ENCODE measurements around the gene PPP1R3C.
A peak's percentile ranks its signal among the peaks of the same experiment; 100 is the strongest.

PPP1R3C gene

GRCh38 chr10:91597197-91597881 lies 35.5 kb downstream of the PPP1R3C start:
- no peak for DNase-seq

DNA sequence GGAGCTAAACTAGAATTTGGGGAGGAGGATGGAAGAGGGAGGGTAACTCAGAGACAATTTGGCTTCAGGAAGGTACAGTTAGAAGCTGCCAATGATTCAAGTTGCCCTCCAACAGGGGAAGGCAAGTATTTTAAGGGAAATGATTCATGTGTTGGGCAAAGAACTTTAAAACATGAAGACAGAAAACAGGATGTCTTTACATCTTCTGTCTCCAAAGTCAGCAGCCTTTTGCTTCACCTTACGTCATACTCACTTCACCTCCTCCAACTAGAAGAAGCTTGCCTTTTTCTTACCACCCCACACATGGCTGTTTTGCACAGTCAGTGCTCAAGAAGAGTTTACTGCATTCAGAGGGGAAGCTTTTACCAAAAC lies 36.1 kb downstream of the PPP1R3C start:
- peak; percentile 13 to 15 for DNase-seq

GRCh38 chr10:91593834-91594233 lies 39.0 kb downstream of the PPP1R3C start:
- no peak for DNase-seq

GRCh38 chr10:91593366-91593765 lies 39.5 kb downstream of the PPP1R3C start:
- no peak for DNase-seq

GRCh38 chr10:91592266-91592975 lies 40.5 kb downstream of the PPP1R3C start:
- no peak for DNase-seq

DNA sequence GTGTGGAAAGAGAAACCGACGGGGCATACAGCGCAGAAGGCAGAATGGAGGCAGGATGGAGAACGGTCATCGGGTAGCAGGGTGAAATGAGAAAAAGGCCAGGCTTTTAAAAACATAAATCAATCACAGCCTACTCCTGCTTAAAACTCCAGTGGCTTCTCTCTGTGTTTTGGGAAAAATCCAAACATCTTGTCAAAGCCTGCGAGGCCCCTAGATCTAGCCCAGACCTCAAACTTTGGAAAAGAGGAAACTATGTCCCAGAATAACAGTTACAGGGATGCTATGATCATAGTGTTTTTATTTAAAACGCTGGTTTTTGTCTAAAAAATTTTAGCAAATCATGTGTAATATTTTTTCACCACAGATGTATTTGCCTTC lies 41.1 kb downstream of the PPP1R3C start:
- no peak for DNase-seq

GRCh38 chr10:91590904-91591796 lies 41.7 kb downstream of the PPP1R3C start:
- DNase-seq = no peak

GRCh38 chr10:91590142-91590903 lies 42.5 kb downstream of the PPP1R3C start:
- DNase-seq = no peak

DNA sequence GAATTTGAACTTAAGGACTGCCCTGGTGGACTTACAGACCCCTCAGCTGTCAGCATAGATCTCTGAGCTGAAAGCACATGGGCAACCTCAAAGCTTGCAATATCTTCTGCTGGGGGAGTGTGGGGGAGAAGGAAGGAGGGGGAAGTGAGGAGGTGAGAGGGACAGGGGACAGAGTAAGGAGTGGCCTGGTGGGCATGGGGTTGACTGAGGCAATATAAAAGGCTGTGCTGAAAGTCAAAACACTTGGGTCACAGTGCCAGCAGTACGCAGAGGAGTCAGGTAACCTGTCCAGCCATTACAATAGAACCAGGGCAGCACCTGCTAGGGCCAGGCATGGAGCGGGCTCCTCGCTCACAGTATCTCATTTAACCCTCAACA lies 43.2 kb downstream of the PPP1R3C start:
- no peak for DNase-seq

- no peak for DNase-seq
Observed at GRCh38 chr10:91589015-91589657, 43.7 kb downstream of the PPP1R3C start.

GRCh38 chr10:91587710-91588638 lies 44.9 kb downstream of the PPP1R3C start:
- peak in 1 of 2 experiments; percentile 14 for DNase-seq

GRCh38 chr10:91582153-91582554 lies 50.7 kb downstream of the PPP1R3C start:
- no peak for DNase-seq

DNA sequence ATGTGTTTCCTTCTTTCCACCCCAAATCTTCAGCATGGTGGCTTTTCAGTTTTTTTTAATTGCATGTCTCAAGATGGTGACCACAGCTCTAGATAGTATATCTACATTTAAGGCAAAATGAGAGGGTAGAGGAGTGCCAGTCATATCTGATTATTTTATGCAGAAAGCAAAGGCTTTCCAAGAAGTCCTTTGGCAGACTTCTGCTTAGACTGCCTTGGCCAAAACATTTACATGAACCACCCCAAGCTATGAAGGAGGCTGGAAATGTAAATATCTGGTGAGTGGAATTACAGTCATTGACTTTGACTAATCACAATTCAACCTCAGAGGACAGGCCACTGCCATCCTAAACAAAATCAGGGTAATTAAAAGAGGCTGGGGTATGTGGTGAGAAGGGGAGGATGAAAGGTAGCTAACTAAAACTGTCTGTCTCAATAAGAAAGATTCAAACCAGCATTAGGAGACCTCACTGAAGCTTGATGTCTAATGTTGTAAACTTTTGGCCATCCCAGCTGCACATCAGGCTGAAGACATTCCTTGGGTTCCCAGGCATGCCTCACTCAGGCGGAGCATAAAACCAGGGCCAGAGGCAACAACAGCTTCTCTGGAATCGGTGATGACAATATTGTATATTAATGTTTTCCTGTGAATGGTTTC lies 53.4 kb downstream of the PPP1R3C start:
- no peak for DNase-seq

All from Kasumi-1 (cell line).